ENCODE results near the gene SLAIN2. TPM values are rescaled to one million over a fixed set of nuclear protein-coding genes. Genes with fewer than 3 reads are reported as not detected.

SLAIN2 gene
- total and polyA plus RNA-seq, 2 of the 4 experiments (the other 2 are of a cell fraction) = 23.3 to 53.0 TPM

- Histone ChIP-seq H2BK5ac (ENCODE audit: low read depth, low read length, poor library complexity, severe bottlenecking) (no peak overlapping the region), H4K20me1 (ENCODE audit: insufficient read depth, low read length) (no peaks in the 10 kb centered on the region), H4K8ac (ENCODE audit: low read depth in 2 of 2, low read length in 2 of 2) (no peak overlapping the region), H3K14ac (replicated peaks; ENCODE audit: low read depth, low read length) (no peak overlapping the region), H2BK20ac (ENCODE audit: low read depth, low read length) (peak overlapping the region; percentile 4; the same call in 1 of the 2 replicates), H3K9ac (ENCODE audit: low read depth, low read length) (no peak overlapping the region), H3K4me2 (ENCODE audit: low read depth, low read length) (no peak overlapping the region), H2AFZ (replicated peaks; ENCODE audit: low read length, poor library complexity) (no peak overlapping the region), H2BK15ac (ENCODE audit: low read depth, low read length) (no peak overlapping the region), H3K4ac (ENCODE audit: low read depth, low read length) (no peak overlapping the region), H3K27me3 (ENCODE audit: control insufficient read depth, insufficient read depth, low read length) (no peaks in the 10 kb centered on the region), H3K9me1 (ENCODE audit: insufficient read depth, low read length) (peaks cover 4% of the 10 kb centered on the region; the same call in 1 of the 2 replicates), H2AK5ac (ENCODE audit: low read depth, low read length) (no peak overlapping the region), H3K4me3 (ENCODE audit: insufficient read depth, low read depth, low read length) (no peak overlapping the region), H3K9me3 (ENCODE audit: control insufficient read depth, insufficient read depth, low read length) (no peaks in the 10 kb centered on the region), H3K27ac (ENCODE audit: insufficient read depth, low read length) (no peak overlapping the region), H3K36me3 (ENCODE audit: control insufficient read depth, insufficient read depth, low read length) (no peaks in the 10 kb centered on the region), H3K79me1 (ENCODE audit: low read depth in 1 of 2, low read length in 2 of 2) (peaks cover 10 to 19% of the 10 kb centered on the region in 2 experiments; a peak in 3 of 4 replicates), H3K23ac (ENCODE audit: low read depth, low read length) (no peak overlapping the region), H2BK120ac (ENCODE audit: low read depth, low read length) (no peak overlapping the region), H4K5ac (ENCODE audit: low read depth, low read length) (no peak overlapping the region), H3K18ac (ENCODE audit: low read depth, low read length) (no peak overlapping the region), H3K56ac (ENCODE audit: extremely low read depth, insufficient read depth, low read length) (no peak overlapping the region), H2AK9ac (replicated peaks; ENCODE audit: low read depth, low read length, poor library complexity) (no peak overlapping the region), H4K91ac (ENCODE audit: insufficient read depth, low read depth, low read length) (no peak overlapping the region), H3K4me1 (ENCODE audit: control insufficient read depth, insufficient read depth, low read length) (peaks cover 11% of the 10 kb centered on the region; the same call in 1 of the 2 replicates)
- no peak for DNase-seq
- ChIA-PET POLR2A (ENCODE audit: unreplicated experiment) (no interaction called here), CTCF (interaction anchor here (0.7 kb wide), 1 partner anchor 88 kb away, joined by 4 read pairs; no protein-coding TSS in a partner anchor)
- WGBS, 2 experiments (ENCODE audit: extremely low coverage in 2 of 2, insufficient read length in 1 of 2) = no CpG with 5 or more reads among the region's 3 CpGs
- in situ Hi-C loops (cut with MboI; ENCODE audit: low sequenced_read_pairs) (no loop called here), intact Hi-C loops (cut with micrococcal nuclease) (no loop called here), dilution Hi-C loops (cut with HindIII; ENCODE audit: low sequenced_read_pairs, unreplicated experiment) (no loop called here)
- no TSS peak for BruUV-seq (replicated peaks)
- ATAC-seq (ENCODE audit: low read depth) = no peak
- TF ChIP-seq, protein P1, sequence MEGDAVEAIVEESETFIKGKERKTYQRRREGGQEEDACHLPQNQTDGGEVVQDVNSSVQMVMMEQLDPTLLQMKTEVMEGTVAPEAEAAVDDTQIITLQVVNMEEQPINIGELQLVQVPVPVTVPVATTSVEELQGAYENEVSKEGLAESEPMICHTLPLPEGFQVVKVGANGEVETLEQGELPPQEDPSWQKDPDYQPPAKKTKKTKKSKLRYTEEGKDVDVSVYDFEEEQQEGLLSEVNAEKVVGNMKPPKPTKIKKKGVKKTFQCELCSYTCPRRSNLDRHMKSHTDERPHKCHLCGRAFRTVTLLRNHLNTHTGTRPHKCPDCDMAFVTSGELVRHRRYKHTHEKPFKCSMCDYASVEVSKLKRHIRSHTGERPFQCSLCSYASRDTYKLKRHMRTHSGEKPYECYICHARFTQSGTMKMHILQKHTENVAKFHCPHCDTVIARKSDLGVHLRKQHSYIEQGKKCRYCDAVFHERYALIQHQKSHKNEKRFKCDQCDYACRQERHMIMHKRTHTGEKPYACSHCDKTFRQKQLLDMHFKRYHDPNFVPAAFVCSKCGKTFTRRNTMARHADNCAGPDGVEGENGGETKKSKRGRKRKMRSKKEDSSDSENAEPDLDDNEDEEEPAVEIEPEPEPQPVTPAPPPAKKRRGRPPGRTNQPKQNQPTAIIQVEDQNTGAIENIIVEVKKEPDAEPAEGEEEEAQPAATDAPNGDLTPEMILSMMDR (conservative IDR thresholded peaks at IDR 0.05; ENCODE audit: low read depth, low read length) = no peak
- no peak for TF ChIP-seq POLR2A (IDR thresholded peaks at IDR 0.05; ENCODE audit: low read depth, low read length)
- TF ChIP-seq MAZ (IDR thresholded peaks at IDR 0.05; ENCODE audit: borderline replicate concordance, low read depth, low read length) = no peak
- no peak for TF ChIP-seq BHLHE40 (IDR thresholded peaks at IDR 0.05; ENCODE audit: low read depth, low read length)
- TF ChIP-seq CHD1 (IDR thresholded peaks at IDR 0.05; ENCODE audit: low read depth, low read length) = no peak
- no peak for TF ChIP-seq MAFK (IDR thresholded peaks at IDR 0.05; ENCODE audit: low read depth, low read length)
- no peak for TF ChIP-seq RFX5 (IDR thresholded peaks at IDR 0.05; ENCODE audit: low read depth, low read length)
- no peak for TF ChIP-seq RCOR1 (IDR thresholded peaks at IDR 0.05; ENCODE audit: insufficient replicate concordance, low read length)
- TF ChIP-seq FOS (IDR thresholded peaks at IDR 0.05; ENCODE audit: low read depth, low read length) = no peak
- no peak for TF ChIP-seq NFE2L2 (IDR thresholded peaks at IDR 0.05; ENCODE audit: low read depth, low read length)
- TF ChIP-seq, protein P2, sequence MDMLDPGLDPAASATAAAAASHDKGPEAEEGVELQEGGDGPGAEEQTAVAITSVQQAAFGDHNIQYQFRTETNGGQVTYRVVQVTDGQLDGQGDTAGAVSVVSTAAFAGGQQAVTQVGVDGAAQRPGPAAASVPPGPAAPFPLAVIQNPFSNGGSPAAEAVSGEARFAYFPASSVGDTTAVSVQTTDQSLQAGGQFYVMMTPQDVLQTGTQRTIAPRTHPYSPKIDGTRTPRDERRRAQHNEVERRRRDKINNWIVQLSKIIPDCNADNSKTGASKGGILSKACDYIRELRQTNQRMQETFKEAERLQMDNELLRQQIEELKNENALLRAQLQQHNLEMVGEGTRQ (IDR thresholded peaks at IDR 0.05; ENCODE audit: low read depth, low read length) = no peak
- TF ChIP-seq MXI1 (IDR thresholded peaks at IDR 0.05; ENCODE audit: borderline replicate concordance, low read depth, low read length) = no peak
- no peak for TF ChIP-seq SMC3 (IDR thresholded peaks at IDR 0.05; ENCODE audit: low read depth, low read length)
- no peak for TF ChIP-seq ELK1 (IDR thresholded peaks at IDR 0.05; ENCODE audit: borderline replicate concordance, low read depth, low read length)
- TF ChIP-seq RAD21 (IDR thresholded peaks at IDR 0.05; ENCODE audit: low read length) = no peak
- TF ChIP-seq CEBPB (IDR thresholded peaks at IDR 0.05; ENCODE audit: low read depth, low read length) = no peak
These were observed 5.0 kb upstream of the SLAIN2 start for GRCh38 chr4:48336146-48336870.
